NCI-H2196 treated with DMSO at 0.1 percent for 48 hours (cell line): Measurements from ENCODE around the gene GRHL3.
"Not testable (repeated sequence)": the region's sequence is repeated elsewhere in the genome, so short reads cannot be mapped to it uniquely, and the experiment has no call there.

Experiments
- DNase-seq: peaks from one replicate; lab custom pipeline; 2025; ENCODE audit not compliant: unreplicated experiment; lab: John Stamatoyannopoulos, UW

Gene GRHL3

GRCh38 chr1:24319312-24319863, at the start of gene GRHL3:
Gene GRHL3 (plus strand): TSS chr1:24319357. CDS start chr1:24319552, 195 bp downstream.
- DNase-seq, result peak; percentile 43

- not testable (repeated sequence) for DNase-seq
Observed at GRCh38 chr1:24274203-24275103, 44.7 kb upstream of the GRHL3 start.

GRCh38 chr1:24275104-24275410, 44.1 kb upstream of the GRHL3 start:
- DNase-seq, result no peak

- no peak for DNase-seq
Observed at GRCh38 chr1:24275510-24275909, 43.6 kb upstream of the GRHL3 start.

- no peak for DNase-seq
Observed at GRCh38 chr1:24276791-24277190, 42.4 kb upstream of the GRHL3 start.

- no peak for DNase-seq
Observed at GRCh38 chr1:24277420-24278169, 41.6 kb upstream of the GRHL3 start.

GRCh38 chr1:24278726-24279125, 40.4 kb upstream of the GRHL3 start:
- DNase-seq, result no peak

- DNase-seq, result no peak
Observed at GRCh38 chr1:24279590-24280232, 39.4 kb upstream of the GRHL3 start.

- DNase-seq, result no peak
Observed at GRCh38 chr1:24281591-24281990, 37.6 kb upstream of the GRHL3 start.

GRCh38 chr1:24282491-24282890, 36.7 kb upstream of the GRHL3 start:
- no peak for DNase-seq

GRCh38 chr1:24283326-24284155, 35.6 kb upstream of the GRHL3 start:
- no peak for DNase-seq

GRCh38 chr1:24284156-24284471, 35.0 kb upstream of the GRHL3 start:
- DNase-seq, result no peak

- no peak for DNase-seq
Observed at GRCh38 chr1:24285231-24285630, 33.9 kb upstream of the GRHL3 start.

GRCh38 chr1:24286246-24287010, 32.7 kb upstream of the GRHL3 start:
- DNase-seq, result no peak

- not testable (repeated sequence) for DNase-seq
Observed at GRCh38 chr1:24287779-24288178, 31.4 kb upstream of the GRHL3 start.

- no peak for DNase-seq
Observed at GRCh38 chr1:24288479-24288878, 30.7 kb upstream of the GRHL3 start.

GRCh38 chr1:24289937-24290595, 29.1 kb upstream of the GRHL3 start:
- DNase-seq, result peak; percentile 73

- DNase-seq, result no peak
Observed at GRCh38 chr1:24290933-24291487, 28.1 kb upstream of the GRHL3 start.

- no peak for DNase-seq
Observed at GRCh38 chr1:24292103-24292502, 27.1 kb upstream of the GRHL3 start.
